Activated CD4-positive, CD25-positive, alpha-beta regulatory T cell treated with anti-CD3 and anti-CD28 coated beads, Interleukin-2, amount 50 U/mL, for 72 hours (primary cell): ENCODE data around the gene RBBP5.

Experiments
- DNase-seq: peaks from one replicate; pipeline ENCODE4 v3.0.0; 2021

Gene RBBP5

DNA sequence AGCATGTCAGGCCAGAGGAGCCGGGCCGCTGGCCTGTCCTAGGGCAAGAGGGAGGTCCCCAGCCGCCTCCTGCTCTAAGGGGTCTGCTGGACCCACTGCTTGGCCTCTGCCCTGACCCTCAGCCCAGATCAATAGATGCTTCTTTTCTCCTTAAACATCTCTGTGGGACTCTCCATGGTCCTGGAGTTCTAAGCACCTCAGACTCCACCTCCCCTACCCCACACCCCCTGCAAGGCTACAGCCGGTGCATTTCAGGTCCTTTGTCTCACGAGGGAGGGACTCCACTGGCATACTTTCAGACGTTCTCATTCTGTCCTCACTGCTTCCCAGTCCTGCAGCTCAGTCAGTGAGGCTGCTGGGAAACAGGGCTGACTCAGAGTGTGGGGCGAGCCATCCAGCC is 67.8 kb downstream of the RBBP5 start:
- no peak for DNase-seq

GRCh38 chr1:205053296-205053695 is 68.5 kb downstream of the RBBP5 start:
- no peak for DNase-seq

- DNase-seq = no peak
These were observed 69.1 kb downstream of the RBBP5 start for GRCh38 chr1:205052690-205053089.

DNA sequence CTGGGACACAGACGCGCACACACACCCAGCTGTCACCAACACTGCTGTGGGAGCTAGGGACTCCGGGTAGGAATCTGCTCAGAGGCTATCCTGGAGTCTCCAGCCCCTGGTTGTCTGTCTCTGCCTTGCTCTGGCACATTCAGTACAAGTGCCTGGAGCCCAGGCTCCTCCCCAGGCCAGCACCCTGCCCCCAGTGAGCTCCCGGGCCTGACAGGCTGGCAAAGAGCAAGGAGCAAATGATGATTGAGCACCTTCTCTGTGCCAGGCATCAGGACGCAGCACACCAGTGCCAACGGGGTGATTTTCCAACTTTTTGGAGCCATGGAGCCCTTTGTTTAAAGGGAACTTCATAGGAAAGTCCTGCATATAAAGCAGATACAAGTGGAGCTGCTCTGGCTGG is 72.3 kb downstream of the RBBP5 start:
- DNase-seq = no peak

- DNase-seq = no peak
These were observed 73.4 kb downstream of the RBBP5 start for GRCh38 chr1:205048382-205048781.

DNA sequence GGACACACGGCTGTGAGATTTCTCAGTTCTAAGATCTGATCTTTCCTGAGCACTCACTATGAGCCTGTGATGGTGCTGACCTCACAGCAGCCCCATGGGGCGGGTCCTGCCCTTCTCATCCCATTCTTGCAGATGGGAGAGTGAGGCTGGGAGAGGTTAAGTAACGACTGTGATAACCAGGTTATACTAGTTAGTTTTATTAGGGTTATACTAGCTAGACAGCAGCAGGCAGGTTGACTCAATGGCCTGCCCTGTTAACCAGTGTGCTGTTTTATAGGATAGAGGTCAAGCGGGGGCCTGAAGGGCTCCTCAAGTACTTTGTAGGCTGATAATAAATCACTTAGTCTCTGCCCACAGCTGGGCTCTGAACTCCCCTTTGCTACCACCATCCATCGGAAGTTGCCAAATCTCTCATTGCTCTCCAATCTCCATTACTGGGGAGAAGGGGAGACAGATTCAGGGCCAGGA is 74.0 kb downstream of the RBBP5 start:
- DNase-seq = no peak

GRCh38 chr1:205046870-205047269 is 74.9 kb downstream of the RBBP5 start:
- no peak for DNase-seq

GRCh38 chr1:205045146-205045545 is 76.6 kb downstream of the RBBP5 start:
- no peak for DNase-seq

- DNase-seq = no peak
These were observed 77.0 kb downstream of the RBBP5 start for GRCh38 chr1:205044741-205045140.

DNA sequence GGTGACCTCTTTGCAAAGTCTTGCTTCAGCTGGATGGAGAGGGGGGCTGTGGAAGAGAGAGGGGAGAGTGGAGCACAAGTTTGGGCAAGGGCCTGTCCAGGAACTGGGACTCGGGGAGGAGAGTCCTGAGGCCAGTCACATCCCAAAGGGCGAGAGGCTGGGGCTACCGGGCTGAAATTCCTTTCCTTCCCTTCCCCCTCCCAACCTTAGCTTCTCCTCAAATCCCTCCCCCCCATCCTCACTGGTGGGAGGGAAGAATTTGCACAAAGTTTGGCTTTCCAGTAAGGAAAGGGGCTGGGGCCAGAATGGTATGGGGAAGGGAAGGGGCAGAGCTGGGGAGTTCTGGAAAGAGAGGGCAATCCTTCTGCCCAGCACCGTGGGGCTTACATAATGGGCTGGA is 77.9 kb downstream of the RBBP5 start:
- DNase-seq = no peak

DNA sequence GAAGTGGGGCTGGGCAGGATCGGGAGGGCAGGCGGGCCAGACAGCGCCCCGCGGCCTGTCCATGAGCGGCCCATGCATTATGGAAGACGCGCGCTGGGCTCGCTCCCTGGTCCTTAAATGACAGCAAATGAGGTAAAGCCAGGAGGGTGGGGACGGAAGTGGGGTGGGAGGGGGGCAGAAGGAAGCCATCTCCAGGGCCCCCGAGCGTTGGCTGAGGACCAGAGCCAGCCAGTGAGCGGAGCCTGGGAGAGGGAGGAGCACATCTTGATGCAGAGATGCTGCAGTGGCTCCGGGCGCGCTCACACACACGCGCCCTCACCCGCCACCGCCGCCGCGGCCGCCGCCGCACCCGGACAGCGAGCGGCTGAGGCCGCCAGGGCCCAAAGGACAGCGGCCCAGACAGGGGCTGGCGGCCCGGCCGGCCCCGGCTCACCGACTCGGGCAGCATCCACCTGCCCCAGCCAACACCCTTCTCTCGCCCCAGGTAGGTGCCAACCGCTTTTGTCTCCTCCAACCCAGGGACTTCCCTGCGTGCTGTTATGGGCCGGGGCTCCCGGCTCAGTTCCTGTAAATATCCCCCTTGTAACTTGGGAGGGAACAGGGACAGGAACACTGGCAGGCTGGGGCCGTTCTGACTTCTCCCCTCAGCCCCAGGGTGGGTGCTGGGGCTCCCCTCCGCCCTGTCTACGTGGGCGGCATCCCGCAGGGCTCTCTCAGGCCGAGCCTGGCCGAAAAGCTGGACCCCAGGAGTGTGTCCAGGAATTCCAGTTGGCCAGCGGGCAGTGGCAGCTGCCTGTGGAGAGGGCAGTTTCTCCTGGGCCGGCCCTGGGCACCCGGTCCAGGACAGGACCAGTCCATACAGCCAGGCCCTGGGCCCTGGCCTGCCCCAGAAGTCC is 78.6 kb downstream of the RBBP5 start, which contains the start of gene CNTN2:
TSS of gene CNTN2 (plus strand) at position 302 of the 896 bp plus-strand sequence. CDS start 9,974 bp downstream, outside the sequence.
- DNase-seq = no peak

- DNase-seq = no peak
These were observed 79.5 kb downstream of the RBBP5 start for GRCh38 chr1:205041998-205042910.

DNA sequence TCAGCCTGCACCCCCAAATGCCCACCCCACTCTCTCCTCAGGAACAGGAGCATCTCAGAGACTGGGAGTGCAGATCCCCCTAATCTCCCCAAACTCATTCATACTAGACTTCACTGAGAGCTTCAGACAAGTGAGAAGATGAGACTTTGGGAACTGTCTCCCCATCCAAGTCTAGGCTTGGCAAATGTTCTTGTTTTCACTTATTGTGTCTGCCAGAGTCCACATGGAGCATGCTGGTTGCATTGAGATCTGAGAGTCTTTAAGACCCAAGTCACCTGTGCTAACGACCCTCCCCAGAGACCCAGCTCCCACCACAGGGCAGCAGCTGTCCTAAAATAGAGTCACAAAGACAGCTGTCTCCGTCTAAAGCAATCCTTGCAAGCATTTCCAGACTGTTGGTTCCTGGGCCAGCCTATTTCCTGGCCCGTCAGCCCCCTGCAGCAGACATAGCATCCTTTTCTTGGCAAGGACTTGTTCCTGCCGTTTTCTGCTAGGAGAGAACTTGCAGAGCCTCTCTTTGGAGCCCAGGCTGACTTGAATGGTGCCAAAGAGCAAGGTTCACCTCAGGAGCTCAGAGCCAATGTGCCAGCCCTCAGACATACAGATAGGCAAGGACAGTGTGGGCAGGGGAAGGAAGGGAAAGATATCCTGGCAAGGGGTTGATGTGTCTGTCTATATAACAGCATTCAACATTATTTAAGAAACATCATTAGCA is 80.6 kb downstream of the RBBP5 start:
- DNase-seq = no peak

DNA sequence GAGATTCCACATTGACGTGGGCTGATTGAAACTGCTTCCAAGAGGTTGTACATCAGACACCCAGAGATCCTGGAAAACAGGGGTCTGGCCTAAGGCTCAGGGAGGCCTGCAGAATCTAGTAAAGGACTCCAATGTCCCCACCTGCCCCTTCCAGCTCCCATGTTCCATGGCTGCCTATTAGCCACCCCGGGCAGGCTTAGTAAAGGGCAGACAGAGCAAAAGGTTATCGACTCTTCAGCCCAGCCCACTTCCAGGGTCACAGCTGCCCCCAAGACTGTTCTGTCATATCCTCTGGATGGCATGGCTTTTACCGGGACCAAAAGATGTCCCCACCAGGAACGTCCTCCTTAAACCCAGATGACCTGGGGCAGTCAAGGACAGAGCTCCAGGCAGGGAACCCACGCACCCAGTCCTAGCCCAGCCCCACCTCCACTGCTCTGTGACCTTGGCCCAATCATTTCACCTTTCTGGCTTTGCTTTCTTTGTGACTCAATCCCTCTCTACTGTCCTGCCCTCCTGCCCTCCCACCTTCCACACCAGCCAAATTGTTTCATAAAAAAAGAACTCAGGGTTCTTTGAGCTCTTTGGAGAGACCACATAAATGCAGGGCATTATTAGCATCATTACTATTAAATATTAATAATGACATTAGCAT is 83.5 kb downstream of the RBBP5 start:
- DNase-seq = no peak

DNA sequence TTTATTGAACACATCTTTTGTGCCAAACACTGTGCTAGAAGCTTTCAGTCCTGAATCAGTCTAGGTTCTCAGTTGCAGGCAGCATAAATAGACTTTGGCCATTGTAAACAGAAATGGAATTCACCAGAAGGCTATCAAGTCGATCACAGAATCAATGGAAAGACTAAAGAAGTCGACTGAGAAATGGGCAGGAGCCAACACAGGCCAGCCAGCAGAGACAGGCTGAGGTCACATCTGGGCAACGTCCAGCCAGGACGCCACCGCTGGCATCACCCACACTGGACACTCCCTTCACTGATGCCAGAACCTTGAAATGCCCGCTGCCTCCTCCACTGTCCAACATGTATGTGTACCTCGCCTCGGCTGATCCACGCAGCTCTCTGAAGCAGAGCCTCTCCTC is 84.2 kb downstream of the RBBP5 start:
- no peak for DNase-seq
